Smooth muscle cell (in vitro differentiated cells): Measurements from ENCODE around the gene SCGB2B2. TPM values are rescaled to one million over a fixed set of nuclear protein-coding genes. Genes with fewer than 3 reads are reported as not detected.

ENCODE experiments used
- DNase-seq: peaks from one replicate; lab custom pipeline; 2025; ENCODE audit not compliant: unreplicated experiment; lab: John Stamatoyannopoulos, UW
- H2AFZ ChIP-seq: fragments of 200-600 bp; sonication (generic); 2 replicates; pipeline ENCODE4 v1.6.0; 2016; ENCODE audit warnings: antibody characterized with exemption, low read depth, mild to moderate bottlenecking
- H3F3A ChIP-seq: fragments of 200-600 bp; sonication (generic); 2 replicates; pipeline ENCODE4 v1.6.0; 2017; ENCODE audit warnings: antibody characterized with exemption, low read depth
- H3K27ac ChIP-seq: fragments of 200-600 bp; sonication (generic); 2 replicates; pipeline ENCODE4 v1.5.1; 2016; ENCODE audit warnings: low read depth, mild to moderate bottlenecking
- H3K27me3 ChIP-seq: fragments of 200-600 bp; sonication (generic); 2 replicates; pipeline ENCODE4 v1.6.1; 2016; ENCODE audit warnings: low read depth, mild to moderate bottlenecking
- H3K36me3 ChIP-seq: fragments of 200-600 bp; sonication (generic); 2 replicates; pipeline ENCODE4 v1.5.1; 2016; ENCODE audit warnings: low read depth
- H3K4me1 ChIP-seq: fragments of 200-600 bp; sonication (generic); 2 replicates; pipeline ENCODE4 v1.5.1; 2016; ENCODE audit warnings: low read depth
- H3K4me2 ChIP-seq: fragments of 200-600 bp; sonication (generic); 2 replicates; pipeline ENCODE4 v1.6.0; 2016; ENCODE audit warnings: mild to moderate bottlenecking
- H3K4me3 ChIP-seq: fragments of 200-600 bp; sonication (generic); 2 replicates; pipeline ENCODE4 v1.5.1; 2016; ENCODE audit warnings: mild to moderate bottlenecking
- H3K79me2 ChIP-seq: fragments of 200-600 bp; sonication (generic); 2 replicates; pipeline ENCODE4 v1.6.0; 2016; ENCODE audit warnings: low read depth, mild to moderate bottlenecking
- H3K9ac ChIP-seq: fragments of 200-600 bp; sonication (generic); 2 replicates; pipeline ENCODE4 v1.6.0; 2016; ENCODE audit warnings: low read depth
- H3K9me3 ChIP-seq: fragments of 200-600 bp; sonication (generic); replicated peaks from 2 replicates; pipeline ENCODE4 v1.5.1; 2016; ENCODE audit warnings: low read depth
- H4K20me1 ChIP-seq: fragments of 200-600 bp; sonication (generic); 2 replicates; pipeline ENCODE4 v1.6.0; 2016; ENCODE audit warnings: low read depth
- WGBS: methylation state at CpG from one replicate; pipeline ENCODE4 v1.1.7; 2016; ENCODE audit warnings: low lambda C conversion rate; 5-methylcytosine and 5-hydroxymethylcytosine counted together
- polyA plus RNA-seq: library from polyadenylated mRNA; unstranded; fragments of >200 nt; fragmentation: Nextera tagmentation; extraction: Ambion mirVana; gene quantifications from 2 replicates; pipeline ENCODE4 v1.2.1, GENCODE V29; 2016
- total RNA-seq: library from RNA; depleted of rRNA; stranded (reverse); fragments of >200 nt; gene quantifications from 2 replicates; pipeline ENCODE4 v1.2.3, GENCODE V29; 2014
- TF ChIP-seq, protein P1 (sequence below): fragments of 200-600 bp; sonication (generic); IDR thresholded peaks from 2 replicates; pipeline ENCODE4 v1.5.1; 2017; ENCODE audit warnings: borderline replicate concordance, mild to moderate bottlenecking, antibody characterized with exemption; ENCODE audit not compliant: insufficient read depth, poor library complexity, severe bottlenecking

SCGB2B2 gene
- total and polyA plus RNA-seq, 2 experiments from 2014 or later, result 0.73 TPM; not detected in 1

DNA sequence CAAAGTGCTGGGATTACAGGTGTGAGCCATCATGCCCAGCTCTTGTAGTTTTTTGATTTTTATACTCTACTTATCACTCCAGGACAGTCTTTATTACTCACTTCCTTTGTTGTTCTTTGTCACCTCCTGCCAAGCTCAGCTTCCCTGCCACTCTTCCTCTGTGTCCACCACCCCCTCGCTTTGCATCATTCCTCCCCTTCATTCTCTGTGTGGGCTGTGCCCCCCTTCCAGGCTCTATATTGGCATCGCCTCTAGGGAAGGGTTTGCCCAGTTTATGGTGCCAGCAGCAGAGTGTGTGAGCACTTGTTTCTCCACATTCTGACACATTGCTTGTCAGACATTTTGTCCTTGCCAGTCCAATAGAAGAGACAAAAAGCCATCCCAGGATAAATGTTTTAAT, 15.6 kb upstream of the SCGB2B2 start:
- Histone ChIP-seq H3K79me2 (no peaks in the 10 kb centered on the region), H3K9ac (no peak overlapping the region), H3K27ac (no peak overlapping the region), H3K4me1 (no peaks in the 10 kb centered on the region), H3K36me3 (no peaks in the 10 kb centered on the region), H3F3A (no peaks in the 10 kb centered on the region), H3K4me2 (no peak overlapping the region), H4K20me1 (no peaks in the 10 kb centered on the region), H3K27me3 (no peaks in the 10 kb centered on the region), H3K9me3 (no peaks in the 10 kb centered on the region), H3K4me3 (no peak overlapping the region), H2AFZ (no peak overlapping the region)
- TF ChIP-seq, protein P1, sequence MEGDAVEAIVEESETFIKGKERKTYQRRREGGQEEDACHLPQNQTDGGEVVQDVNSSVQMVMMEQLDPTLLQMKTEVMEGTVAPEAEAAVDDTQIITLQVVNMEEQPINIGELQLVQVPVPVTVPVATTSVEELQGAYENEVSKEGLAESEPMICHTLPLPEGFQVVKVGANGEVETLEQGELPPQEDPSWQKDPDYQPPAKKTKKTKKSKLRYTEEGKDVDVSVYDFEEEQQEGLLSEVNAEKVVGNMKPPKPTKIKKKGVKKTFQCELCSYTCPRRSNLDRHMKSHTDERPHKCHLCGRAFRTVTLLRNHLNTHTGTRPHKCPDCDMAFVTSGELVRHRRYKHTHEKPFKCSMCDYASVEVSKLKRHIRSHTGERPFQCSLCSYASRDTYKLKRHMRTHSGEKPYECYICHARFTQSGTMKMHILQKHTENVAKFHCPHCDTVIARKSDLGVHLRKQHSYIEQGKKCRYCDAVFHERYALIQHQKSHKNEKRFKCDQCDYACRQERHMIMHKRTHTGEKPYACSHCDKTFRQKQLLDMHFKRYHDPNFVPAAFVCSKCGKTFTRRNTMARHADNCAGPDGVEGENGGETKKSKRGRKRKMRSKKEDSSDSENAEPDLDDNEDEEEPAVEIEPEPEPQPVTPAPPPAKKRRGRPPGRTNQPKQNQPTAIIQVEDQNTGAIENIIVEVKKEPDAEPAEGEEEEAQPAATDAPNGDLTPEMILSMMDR, result no peak
- DNase-seq, result no peak
- WGBS, result 62% methylated on average over 2 of the region's 2 CpGs

DNA sequence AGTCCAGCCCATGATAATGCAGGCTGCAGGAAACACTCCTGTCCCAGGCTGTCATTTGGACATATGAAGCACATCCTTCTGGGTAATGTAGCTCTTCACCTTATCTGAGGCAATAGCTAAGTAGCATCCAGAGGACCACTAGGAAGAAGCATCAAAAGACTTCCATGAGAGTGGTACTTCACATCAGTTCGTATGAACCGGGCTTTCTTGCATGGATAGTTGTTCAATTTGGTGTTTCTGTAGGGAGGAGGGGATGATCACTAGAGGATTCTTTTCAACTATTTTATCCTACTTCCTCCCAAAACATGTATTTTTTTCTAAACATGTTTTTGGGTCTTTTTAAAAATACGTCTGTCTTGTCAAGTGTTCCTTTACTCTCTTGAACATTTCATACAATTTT, 13.4 kb upstream of the SCGB2B2 start:
- TF ChIP-seq, protein P1, result no peak
- H3K4me1 ChIP-seq, result no peaks in the 10 kb centered on the region
- H3K4me2 ChIP-seq, result no peak overlapping the region
- no peak overlapping the region for H2AFZ ChIP-seq
- peaks cover 11% of the 10 kb centered on the region for H3K9me3 ChIP-seq
- no peak overlapping the region for H3K27ac ChIP-seq
- H3K4me3 ChIP-seq, result no peak overlapping the region
- no peak overlapping the region for H3K9ac ChIP-seq
- no peaks in the 10 kb centered on the region for H4K20me1 ChIP-seq
- no peaks in the 10 kb centered on the region for H3F3A ChIP-seq
- WGBS, result 79% methylated on average over 3 of the region's 3 CpGs
- DNase-seq, result no peak
- no peaks in the 10 kb centered on the region for H3K36me3 ChIP-seq
- no peaks in the 10 kb centered on the region for H3K27me3 ChIP-seq
- no peaks in the 10 kb centered on the region for H3K79me2 ChIP-seq

DNA sequence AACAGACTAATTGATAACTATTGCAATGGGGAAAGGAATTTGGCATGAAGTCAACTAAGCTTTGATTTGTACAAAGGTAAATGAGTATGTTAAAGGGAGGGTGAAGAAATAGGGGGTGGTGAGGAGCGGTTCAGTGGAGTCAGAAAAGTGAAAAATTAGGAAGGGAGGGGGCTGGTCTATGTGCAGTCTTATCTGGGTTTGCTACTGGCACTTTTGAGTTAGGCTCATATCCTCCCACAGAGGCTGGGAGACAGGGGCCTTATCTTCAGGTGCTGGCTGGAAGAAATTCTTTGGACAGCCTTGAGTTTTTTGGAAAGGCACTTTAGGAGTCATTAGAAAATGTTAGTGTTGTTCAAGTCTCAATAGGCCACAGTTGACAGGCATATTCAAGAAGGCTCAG, 11.6 kb upstream of the SCGB2B2 start:
- Histone ChIP-seq H3K36me3 (peaks cover 15% of the 10 kb centered on the region), H3K4me1 (no peaks in the 10 kb centered on the region), H3K4me3 (no peak overlapping the region), H4K20me1 (no peaks in the 10 kb centered on the region), H3K27ac (no peak overlapping the region), H2AFZ (no peak overlapping the region), H3K9me3 (peaks cover 11% of the 10 kb centered on the region), H3K79me2 (no peaks in the 10 kb centered on the region), H3K4me2 (no peak overlapping the region), H3F3A (no peaks in the 10 kb centered on the region), H3K9ac (no peak overlapping the region), H3K27me3 (no peaks in the 10 kb centered on the region)
- DNase-seq, result no peak
- WGBS, result 100% methylated on average over 1 of the region's 1 CpG
- TF ChIP-seq, protein P1, result no peak

DNA sequence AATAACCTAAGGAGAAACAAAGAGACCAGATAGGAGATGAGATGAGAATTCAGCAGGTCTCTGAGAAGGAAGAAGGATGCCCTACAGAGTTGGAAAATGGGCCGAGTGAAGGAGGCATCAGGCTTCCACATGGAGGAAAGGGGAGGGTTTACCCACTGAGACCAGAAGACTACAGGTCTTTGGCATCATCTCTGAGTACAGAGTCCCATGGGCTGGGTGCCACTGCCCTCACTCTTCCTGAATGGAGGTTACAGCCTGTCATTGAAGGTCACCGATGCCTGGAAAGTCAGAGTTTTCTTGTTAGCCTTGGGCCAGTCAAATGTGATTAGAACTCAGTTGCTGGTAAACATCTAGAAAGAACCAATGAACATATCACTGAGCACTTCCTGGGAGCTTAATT, 10.4 kb upstream of the SCGB2B2 start:
- no peaks in the 10 kb centered on the region for H3F3A ChIP-seq
- H3K27ac ChIP-seq, result no peak overlapping the region
- H3K36me3 ChIP-seq, result peaks cover 28% of the 10 kb centered on the region
- no peak overlapping the region for H3K4me2 ChIP-seq
- TF ChIP-seq, protein P1, result no peak
- no peak overlapping the region for H3K4me3 ChIP-seq
- 41% methylated on average over 2 of the region's 2 CpGs for WGBS
- no peak for DNase-seq
- no peak overlapping the region for H3K9ac ChIP-seq
- no peaks in the 10 kb centered on the region for H3K79me2 ChIP-seq
- H3K9me3 ChIP-seq, result peaks cover 11% of the 10 kb centered on the region
- H3K4me1 ChIP-seq, result no peaks in the 10 kb centered on the region
- H3K27me3 ChIP-seq, result no peaks in the 10 kb centered on the region
- H4K20me1 ChIP-seq, result no peaks in the 10 kb centered on the region
- no peak overlapping the region for H2AFZ ChIP-seq
